MM.1S (cell line): Measurements from ENCODE around the gene CENPH.

Experiments used
- DNase-seq: peaks from one replicate; pipeline ENCODE4 v3.0.0-alpha.2; 2015
- H2AFZ ChIP-seq: fragments of 300-600 bp; sonication (generic); 2 replicates; pipeline ENCODE4 v1.6.0; 2016; ENCODE audit warnings: antibody characterized with exemption, low read length
- H3F3A ChIP-seq: fragments of 300-600 bp; sonication (generic); 2 replicates; pipeline ENCODE4 v1.6.1; 2016; ENCODE audit warnings: mild to moderate bottlenecking, antibody characterized with exemption, low read length, moderate library complexity, mixed read lengths; ENCODE audit not compliant: insufficient read depth
- H3K27ac ChIP-seq: fragments of 300-600 bp; sonication (generic); 2 replicates; pipeline ENCODE4 v1.5.1; 2016; ENCODE audit warnings: mild to moderate bottlenecking, low read length
- H3K27me3 ChIP-seq: fragments of 300-600 bp; sonication (generic); replicated peaks from 2 replicates; pipeline ENCODE4 v1.6.0; 2016; ENCODE audit warnings: low read length; ENCODE audit not compliant: insufficient read depth
- H3K36me3 ChIP-seq: fragments of 300-600 bp; sonication (generic); replicated peaks from 2 replicates; pipeline ENCODE4 v1.6.1; 2016; ENCODE audit warnings: mild to moderate bottlenecking, low read length, mixed read lengths; ENCODE audit not compliant: insufficient read depth
- H3K4me1 ChIP-seq: fragments of 300-600 bp; sonication (generic); 2 replicates; pipeline ENCODE4 v1.6.1; 2016; ENCODE audit warnings: low read length, mixed read lengths
- H3K4me2 ChIP-seq: fragments of 300-600 bp; sonication (generic); 2 replicates; pipeline ENCODE4 v1.6.0; 2016; ENCODE audit warnings: low read depth, low read length
- H3K4me3 ChIP-seq: fragments of 300-600 bp; sonication (generic); 2 replicates; pipeline ENCODE4 v1.5.1; 2016; ENCODE audit warnings: low read length, mixed read lengths
- H3K79me2 ChIP-seq: fragments of 300-600 bp; sonication (generic); 2 replicates; pipeline ENCODE4 v1.6.1; 2016; ENCODE audit warnings: mixed run types, low read length, mixed read lengths
- H3K9ac ChIP-seq: fragments of 300-600 bp; sonication (generic); 2 replicates; pipeline ENCODE4 v1.6.1; 2016; ENCODE audit warnings: low read length, mixed read lengths
- H3K9me2 ChIP-seq: fragments of 300-600 bp; sonication (generic); replicated peaks from 2 replicates; pipeline ENCODE4 v1.6.1; 2016; ENCODE audit warnings: mild to moderate bottlenecking, low read length, mixed read lengths; ENCODE audit not compliant: insufficient read depth
- H3K9me3 ChIP-seq: fragments of 300-600 bp; sonication (generic); replicated peaks from 2 replicates; pipeline ENCODE4 v1.6.1; 2016; ENCODE audit warnings: mild to moderate bottlenecking, low read length, mixed read lengths; ENCODE audit not compliant: insufficient read depth
- H4K20me1 ChIP-seq: fragments of 300-600 bp; sonication (generic); 2 replicates; pipeline ENCODE4 v1.6.1; 2016; ENCODE audit warnings: mild to moderate bottlenecking, low read length, moderate library complexity, mixed read lengths; ENCODE audit not compliant: insufficient read depth
- CTCF ChIP-seq: fragments of 300-600 bp; sonication (generic); IDR thresholded peaks from 2 replicates; pipeline ENCODE4 v1.5.1; 2016; ENCODE audit warnings: antibody characterized with exemption, low read length, mixed read lengths
- EZH2 ChIP-seq: fragments of 300-600 bp; sonication (generic); optimal IDR thresholded peaks from 2 replicates; pipeline ENCODE3; 2017; ENCODE audit warnings: low read depth, mild to moderate bottlenecking, antibody characterized with exemption, low read length, mixed read lengths
- EZH2phosphoT487 ChIP-seq: fragments of 300-600 bp; sonication (generic); IDR thresholded peaks from 2 replicates; pipeline ENCODE4 v1.6.1; 2018; ENCODE audit warnings: antibody characterized with exemption, low read length

CENPH gene

GRCh38 chr5:69148981-69149675 lies 40.3 kb upstream of the CENPH start:
- Histone ChIP-seq H3K9me2 (no peaks in the 10 kb centered on the region), H3K36me3 (no peaks in the 10 kb centered on the region), H2AFZ (no peak overlapping the region), H3K9ac (no peak overlapping the region), H4K20me1 (no peaks in the 10 kb centered on the region), H3K4me1 (no peaks in the 10 kb centered on the region), H3K27ac (no peak overlapping the region), H3F3A (no peaks in the 10 kb centered on the region), H3K4me2 (no peak overlapping the region), H3K9me3 (no peaks in the 10 kb centered on the region), H3K79me2 (no peaks in the 10 kb centered on the region), H3K4me3 (no peak overlapping the region), H3K27me3 (no peaks in the 10 kb centered on the region)
- TF ChIP-seq CTCF (no peak), EZH2phosphoT487 (no peak), EZH2 (no peak)
- DNase-seq: no peak

GRCh38 chr5:69149676-69150010 lies 39.7 kb upstream of the CENPH start:
- Histone ChIP-seq H3F3A (no peaks in the 10 kb centered on the region), H3K9me3 (no peaks in the 10 kb centered on the region), H3K79me2 (no peaks in the 10 kb centered on the region), H3K27ac (no peak overlapping the region), H3K27me3 (no peaks in the 10 kb centered on the region), H3K4me3 (no peak overlapping the region), H3K9ac (no peak overlapping the region), H3K4me2 (no peak overlapping the region), H3K36me3 (no peaks in the 10 kb centered on the region), H3K9me2 (no peaks in the 10 kb centered on the region), H2AFZ (no peak overlapping the region), H4K20me1 (no peaks in the 10 kb centered on the region), H3K4me1 (no peaks in the 10 kb centered on the region)
- TF ChIP-seq EZH2 (no peak), CTCF (no peak), EZH2phosphoT487 (no peak)
- DNase-seq: no peak

- no peaks in the 10 kb centered on the region for H3F3A ChIP-seq
- H3K9me3 ChIP-seq: no peaks in the 10 kb centered on the region
- no peak overlapping the region for H2AFZ ChIP-seq
- no peaks in the 10 kb centered on the region for H4K20me1 ChIP-seq
- no peaks in the 10 kb centered on the region for H3K36me3 ChIP-seq
- no peaks in the 10 kb centered on the region for H3K9me2 ChIP-seq
- no peak overlapping the region for H3K27ac ChIP-seq
- TF ChIP-seq CTCF: no peak
- TF ChIP-seq EZH2phosphoT487: no peak
- no peak for TF ChIP-seq EZH2
- no peaks in the 10 kb centered on the region for H3K4me1 ChIP-seq
- no peak for DNase-seq
- no peak overlapping the region for H3K4me2 ChIP-seq
- no peak overlapping the region for H3K9ac ChIP-seq
- H3K79me2 ChIP-seq: no peaks in the 10 kb centered on the region
- H3K4me3 ChIP-seq: no peak overlapping the region
- H3K27me3 ChIP-seq: no peaks in the 10 kb centered on the region
These were observed 36.7 kb upstream of the CENPH start for GRCh38 chr5:69152731-69153130.
